Progenitor cell of endocrine pancreas (in vitro differentiated cells): ENCODE measurements around the gene CCL23. TPM values are rescaled to one million over a fixed set of nuclear protein-coding genes. Genes with fewer than 3 reads are reported as not detected.

Experiments used
- DNase-seq: peaks from one replicate; pipeline ENCODE4 v3.0.0; 2021; ENCODE audit warnings: low spot score; ENCODE audit not compliant: unreplicated experiment
- H3K27ac Mint-ChIP-seq: 2 replicates; pipeline ENCODE4 v1.8.0; 2021; ENCODE audit warnings: mild to moderate bottlenecking, moderate library complexity, mixed read lengths
- H3K27me3 Mint-ChIP-seq: 2 replicates; pipeline ENCODE4 v1.8.0; 2021; ENCODE audit warnings: mixed read lengths
- H3K36me3 Mint-ChIP-seq: 2 replicates; pipeline ENCODE4 v1.8.0; 2022; ENCODE audit warnings: mixed read lengths; ENCODE audit not compliant: insufficient read depth
- H3K4me1 Mint-ChIP-seq: 2 replicates; pipeline ENCODE4 v1.8.0; 2021; ENCODE audit warnings: low read depth, mixed read lengths
- H3K4me3 Mint-ChIP-seq: 2 replicates; pipeline ENCODE4 v1.8.0; 2021; ENCODE audit warnings: low read depth, mild to moderate bottlenecking, moderate library complexity, mixed read lengths
- H3K9me3 Mint-ChIP-seq: 2 replicates; pipeline ENCODE4 v1.8.0; 2021; ENCODE audit warnings: low read depth, mixed read lengths
- total RNA-seq: library from RNA; stranded (reverse); gene quantifications from 2 replicates; pipeline ENCODE4 v1.2.1, GENCODE V29; 2021
- TF ChIP-seq, protein P1 (sequence below): fragments of 200-600 bp; sonication (generic); IDR thresholded peaks from one replicate; pipeline ENCODE4 v1.5.0; 2021; ENCODE audit warnings: antibody characterized with exemption, mild to moderate bottlenecking; ENCODE audit not compliant: unreplicated experiment

CCL23 gene
- total RNA-seq, 1 donor from 2014 or later, result not detected

DNA sequence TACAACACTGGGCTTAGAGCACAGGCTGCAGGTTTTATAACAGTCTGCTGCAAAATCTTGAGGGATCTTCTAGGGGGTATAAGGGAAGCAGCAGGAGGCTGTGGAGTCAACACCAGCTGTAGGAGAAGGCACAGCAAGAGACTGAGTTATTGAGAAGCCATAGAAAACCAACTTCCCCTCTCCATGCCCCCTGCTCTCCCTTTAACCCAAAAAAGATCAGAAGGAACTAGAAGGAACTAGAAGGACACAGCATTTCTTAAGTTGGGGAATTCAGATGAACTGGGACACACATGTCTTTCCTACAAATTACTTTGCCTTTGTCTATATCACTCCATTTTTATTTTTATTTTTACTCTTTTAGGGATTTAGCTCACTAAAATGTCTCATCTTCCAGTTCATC is 40.1 kb upstream of the CCL23 start:
- no peaks in the 10 kb centered on the region for H3K27me3 Mint-ChIP-seq
- peaks cover 1% of the 10 kb centered on the region for H3K4me1 Mint-ChIP-seq
- TF ChIP-seq, protein P1, sequence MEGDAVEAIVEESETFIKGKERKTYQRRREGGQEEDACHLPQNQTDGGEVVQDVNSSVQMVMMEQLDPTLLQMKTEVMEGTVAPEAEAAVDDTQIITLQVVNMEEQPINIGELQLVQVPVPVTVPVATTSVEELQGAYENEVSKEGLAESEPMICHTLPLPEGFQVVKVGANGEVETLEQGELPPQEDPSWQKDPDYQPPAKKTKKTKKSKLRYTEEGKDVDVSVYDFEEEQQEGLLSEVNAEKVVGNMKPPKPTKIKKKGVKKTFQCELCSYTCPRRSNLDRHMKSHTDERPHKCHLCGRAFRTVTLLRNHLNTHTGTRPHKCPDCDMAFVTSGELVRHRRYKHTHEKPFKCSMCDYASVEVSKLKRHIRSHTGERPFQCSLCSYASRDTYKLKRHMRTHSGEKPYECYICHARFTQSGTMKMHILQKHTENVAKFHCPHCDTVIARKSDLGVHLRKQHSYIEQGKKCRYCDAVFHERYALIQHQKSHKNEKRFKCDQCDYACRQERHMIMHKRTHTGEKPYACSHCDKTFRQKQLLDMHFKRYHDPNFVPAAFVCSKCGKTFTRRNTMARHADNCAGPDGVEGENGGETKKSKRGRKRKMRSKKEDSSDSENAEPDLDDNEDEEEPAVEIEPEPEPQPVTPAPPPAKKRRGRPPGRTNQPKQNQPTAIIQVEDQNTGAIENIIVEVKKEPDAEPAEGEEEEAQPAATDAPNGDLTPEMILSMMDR, result no peak
- no peak overlapping the region for H3K27ac Mint-ChIP-seq
- no peak for DNase-seq
- no peak overlapping the region for H3K4me3 Mint-ChIP-seq
- no peaks in the 10 kb centered on the region for H3K9me3 Mint-ChIP-seq
- no peaks in the 10 kb centered on the region for H3K36me3 Mint-ChIP-seq

DNA sequence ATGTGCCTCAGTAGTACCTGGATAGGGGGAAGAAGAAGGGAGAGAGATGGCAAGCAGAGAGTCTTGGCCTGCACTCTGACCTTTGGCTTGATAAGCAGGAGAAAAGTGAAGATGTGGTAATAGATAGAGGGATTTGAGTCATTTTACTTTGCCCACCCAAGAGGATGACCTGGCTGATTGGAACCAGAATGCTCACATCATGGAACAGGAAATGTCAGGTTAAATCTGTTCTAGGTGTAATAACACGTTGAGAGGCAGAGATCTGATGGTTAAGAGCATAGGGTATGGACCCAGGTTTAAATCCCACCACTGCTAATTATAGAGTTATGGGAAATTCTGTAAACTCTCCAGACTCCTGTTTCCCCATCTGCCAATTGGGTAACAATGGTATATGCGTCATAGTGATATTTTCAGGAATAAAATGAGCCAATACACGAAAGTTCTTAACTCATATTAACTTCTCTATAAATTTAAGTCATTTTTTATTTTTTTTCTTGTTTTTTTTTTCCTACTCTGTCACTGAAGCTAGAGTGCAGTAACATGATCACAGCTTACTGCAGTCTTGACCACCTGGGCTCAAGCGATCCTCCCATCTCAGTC is 38.2 kb upstream of the CCL23 start:
- Mint-ChIP-seq H3K4me1 (peaks cover 1% of the 10 kb centered on the region), H3K36me3 (no peaks in the 10 kb centered on the region), H3K27ac (no peak overlapping the region), H3K9me3 (peaks cover 14% of the 10 kb centered on the region), H3K27me3 (no peaks in the 10 kb centered on the region), H3K4me3 (no peak overlapping the region)
- TF ChIP-seq, protein P1, result no peak
- no peak for DNase-seq

DNA sequence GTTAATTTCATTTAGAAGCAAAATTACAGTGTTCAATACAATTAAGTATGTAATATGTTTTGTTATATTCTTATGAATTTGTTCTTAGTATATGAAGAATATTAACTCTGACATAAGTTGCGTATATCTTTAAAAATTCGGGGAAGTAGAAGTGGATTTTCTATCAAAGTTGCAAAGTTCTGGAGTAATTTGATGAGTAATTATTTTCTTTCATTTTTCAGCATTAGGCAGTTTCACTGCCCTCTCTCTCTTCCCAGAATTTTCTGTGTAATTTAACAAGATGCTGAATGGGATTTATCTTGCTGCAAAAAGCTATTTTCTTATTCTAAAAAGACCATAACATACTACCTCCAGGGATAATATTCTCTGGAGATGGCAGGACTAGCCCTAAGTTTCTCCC is 37.4 kb upstream of the CCL23 start:
- H3K27ac Mint-ChIP-seq, result no peak overlapping the region
- peaks cover 17% of the 10 kb centered on the region for H3K9me3 Mint-ChIP-seq
- TF ChIP-seq, protein P1, result no peak
- no peaks in the 10 kb centered on the region for H3K27me3 Mint-ChIP-seq
- H3K4me3 Mint-ChIP-seq, result no peak overlapping the region
- no peaks in the 10 kb centered on the region for H3K36me3 Mint-ChIP-seq
- peaks cover 1% of the 10 kb centered on the region for H3K4me1 Mint-ChIP-seq
- DNase-seq, result no peak

DNA sequence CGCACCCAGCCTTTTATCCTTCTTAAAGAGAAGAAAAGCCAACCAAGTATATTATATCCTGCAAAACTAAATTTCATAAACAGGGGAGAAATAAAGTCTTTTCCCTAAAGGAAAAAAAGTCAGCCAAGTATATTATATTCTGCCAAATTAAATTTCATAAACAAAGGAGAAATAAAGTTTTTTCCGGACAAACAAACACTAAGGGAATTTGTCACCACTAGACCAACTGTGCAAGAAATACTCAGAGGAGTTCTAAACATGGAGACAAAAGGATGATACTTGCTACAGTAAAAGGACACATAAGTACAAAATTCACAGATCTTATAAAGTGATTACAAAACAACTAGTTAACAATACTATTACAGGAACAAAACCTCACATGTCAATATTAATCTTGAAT is 31.9 kb upstream of the CCL23 start:
- Mint-ChIP-seq H3K27ac (no peak overlapping the region), H3K4me3 (no peak overlapping the region), H3K9me3 (peaks cover 29% of the 10 kb centered on the region), H3K27me3 (no peaks in the 10 kb centered on the region), H3K36me3 (peaks cover 2% of the 10 kb centered on the region), H3K4me1 (no peaks in the 10 kb centered on the region)
- TF ChIP-seq, protein P1, result no peak
- no peak for DNase-seq

DNA sequence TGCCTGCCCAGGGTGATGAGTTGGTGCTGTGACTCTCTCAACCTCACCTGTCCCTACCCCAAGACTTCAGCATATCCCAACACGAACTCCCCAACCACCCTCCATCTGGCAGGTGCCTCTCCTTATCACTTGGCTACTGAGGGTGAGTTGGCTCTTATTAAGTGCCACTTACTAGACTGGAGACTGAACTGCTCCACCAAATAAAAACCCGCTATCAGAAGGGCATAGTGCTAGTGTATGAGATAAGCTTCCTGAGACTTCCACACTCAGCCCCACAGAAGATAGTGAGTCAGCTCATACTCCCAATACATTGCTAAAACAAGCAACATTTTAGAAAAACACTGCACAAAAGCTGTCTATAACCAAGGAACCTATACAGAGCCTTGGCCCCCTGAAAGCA is 30.3 kb upstream of the CCL23 start:
- TF ChIP-seq, protein P1, result no peak
- Mint-ChIP-seq H3K9me3 (peaks cover 29% of the 10 kb centered on the region), H3K27me3 (no peaks in the 10 kb centered on the region), H3K36me3 (peaks cover 2% of the 10 kb centered on the region), H3K27ac (no peak overlapping the region), H3K4me1 (no peaks in the 10 kb centered on the region), H3K4me3 (no peak overlapping the region)
- no peak for DNase-seq
